Stomach (tissue), 4 donors: ENCODE results near the gene SCTR.

ENCODE experiments used
- CTCF ChIP-seq, 7 experiments: fragments of 450-650 bp in 4 of 7; fragments of 200-600 bp in 3 of 7; sonication (generic) in 3 of 7; IDR thresholded peaks; one replicate each; pipeline ENCODE4 v1.5.1; 2016 to 2019; ENCODE audit warnings: antibody characterized with exemption in 7 of 7, control low read depth in 2 of 7, mild to moderate bottlenecking in 1 of 7
- EP300 ChIP-seq: sonication (generic); formaldehyde crosslinking; IDR thresholded peaks from one replicate; pipeline ENCODE4 v1.6.1; 2017; ENCODE audit warnings: antibody characterized with exemption
- POLR2A ChIP-seq, 4 donors: fragments of 450-650 bp; IDR thresholded peaks; one replicate each; pipeline ENCODE4 v1.6.1; 2016; ENCODE audit warnings: antibody characterized with exemption in 4 of 4, control low read depth in 2 of 4, mild to moderate bottlenecking in 1 of 4, moderate library complexity in 1 of 4
- POLR2AphosphoS5 ChIP-seq, 3 donors: sonication (generic); formaldehyde crosslinking; IDR thresholded peaks; one replicate each; pipeline ENCODE4 v1.6.1; 2016; ENCODE audit warnings: antibody characterized with exemption in 3 of 3

- TF ChIP-seq CTCF (IDR thresholded peaks at IDR 0.05) (no peak), POLR2AphosphoS5 (IDR thresholded peaks at IDR 0.05) (no peak), POLR2A (IDR thresholded peaks at IDR 0.05) (no peak), EP300 (no peak)
Observed at GRCh38 chr2:119481501-119482455, 42.5 kb downstream of the SCTR start.
